Kidney (tissue), 14 donors: ENCODE measurements around the gene RASAL2. TPM values are rescaled to one million over a fixed set of nuclear protein-coding genes. Genes with fewer than 3 reads are reported as not detected.

ENCODE experiments used
- DNase-seq, 5 donors: peaks; one replicate each; pipeline ENCODE4 v3.0.0-alpha.2; 2013 to 2020
- FAIRE-seq: peaks from 2 replicates; lab custom pipeline; 2012; peaks lifted over from hg19 to GRCh38; lab: Jason Lieb, UNC
- H3K27ac ChIP-seq, 2 donors: one replicate each; pipeline ENCODE4 v1.7.0; 2013; ENCODE audit warnings: low read depth in 2 of 2, low read length in 2 of 2, inconsistent platforms in 1 of 2
- H3K27me3 ChIP-seq: one replicate; pipeline ENCODE4 v1.7.1; 2013; ENCODE audit warnings: low read length, inconsistent platforms; ENCODE audit not compliant: control insufficient read depth, insufficient read depth
- H3K36me3 ChIP-seq, 3 donors: one replicate each; pipeline versions ENCODE4 v1.7.0 to v1.7.1; 2013; ENCODE audit warnings: low read length in 3 of 3, control low read depth in 1 of 3, inconsistent platforms in 1 of 3; ENCODE audit not compliant: insufficient read depth in 3 of 3, control insufficient read depth in 2 of 3
- H3K4me1 ChIP-seq, 3 donors: one replicate each; pipeline versions ENCODE4 v1.7.0 to v1.7.1; 2013; ENCODE audit warnings: low read length in 3 of 3, inconsistent platforms in 1 of 3, low read depth in 1 of 3; ENCODE audit not compliant: control insufficient read depth in 2 of 3, insufficient read depth in 2 of 3
- H3K4me3 ChIP-seq, 3 donors: one replicate each; pipeline versions ENCODE4 v1.7.0 to v1.8.1; 2013; ENCODE audit warnings: low read length in 3 of 3, control low read depth in 1 of 3, inconsistent platforms in 1 of 3
- H3K9ac ChIP-seq, 3 donors: one replicate each; pipeline versions ENCODE4 v1.7.0 to v1.7.1; 2013; ENCODE audit warnings: low read length in 3 of 3, control low read depth in 1 of 3, inconsistent platforms in 1 of 3
- H3K9me3 ChIP-seq, 3 donors: one replicate each; pipeline versions ENCODE4 v1.7.0 to v1.7.1; 2013; ENCODE audit warnings: low read length in 3 of 3, control low read depth in 1 of 3, inconsistent platforms in 1 of 3; ENCODE audit not compliant: control insufficient read depth in 2 of 3, insufficient read depth in 1 of 3
- intact Hi-C: fragments of 100-400 bp; cut with DNase I; formaldehyde crosslinking; loops from one replicate; pipeline ENCODE4 v1.11.1; 2022
- polyA plus RNA-seq: library from polyadenylated mRNA; stranded (reverse); fragments of 350-450 nt; fragmentation: Illumina TruSeq; extraction: RNeasy Lipid Tissue Mini Kit (QIAGEN cat#74804); gene quantifications from one replicate; pipeline ENCODE4 v1.2.3, GENCODE V29; 2014; ENCODE audit warnings: low read depth, low replicate concordance; ENCODE audit not compliant: insufficient read depth
- total RNA-seq: library from RNA; stranded (reverse); fragmentation: NEBNext Ultra II Directional; extraction: Animal tissue kit (Norgen Biotek cat#: 25700); gene quantifications from one replicate; pipeline ENCODE4 v1.2.1, GENCODE V29; 2021
- TF ChIP-seq, protein P1 (sequence below): IDR thresholded peaks from 3 replicates; pipeline ENCODE4 v1.5.1; 2012; ENCODE audit warnings: mild to moderate bottlenecking, moderate library complexity, borderline replicate concordance; ENCODE audit not compliant: insufficient read depth; ENCODE audit errors: extremely low read depth
- donor health status: control.
- donor health status: control.
- donor health status: control.
- donor health status: control.
- donor health status: control.
- donor health status: DM: yes; HTN: yes; CAD: no.
- donor health status: Normal renal cell carcinoma (clear cell type).

The RASAL2 gene
- total and polyA plus RNA-seq, 2 donors from 2014 or later, result 2.2 to 26.5 TPM

- H3K4me1 ChIP-seq, result no peaks in the 10 kb centered on the region
- DNase-seq, result peak in 4 of 5 donors; percentile 24 to 44 (median 43)
- no peaks in the 10 kb centered on the region for H3K9me3 ChIP-seq
- H3K36me3 ChIP-seq, result no peaks in the 10 kb centered on the region
- intact Hi-C loops, result no loop called here
- peak overlapping the region in 1 of 3 donors; percentile 51 for H3K9ac ChIP-seq
- TF ChIP-seq, protein P1, sequence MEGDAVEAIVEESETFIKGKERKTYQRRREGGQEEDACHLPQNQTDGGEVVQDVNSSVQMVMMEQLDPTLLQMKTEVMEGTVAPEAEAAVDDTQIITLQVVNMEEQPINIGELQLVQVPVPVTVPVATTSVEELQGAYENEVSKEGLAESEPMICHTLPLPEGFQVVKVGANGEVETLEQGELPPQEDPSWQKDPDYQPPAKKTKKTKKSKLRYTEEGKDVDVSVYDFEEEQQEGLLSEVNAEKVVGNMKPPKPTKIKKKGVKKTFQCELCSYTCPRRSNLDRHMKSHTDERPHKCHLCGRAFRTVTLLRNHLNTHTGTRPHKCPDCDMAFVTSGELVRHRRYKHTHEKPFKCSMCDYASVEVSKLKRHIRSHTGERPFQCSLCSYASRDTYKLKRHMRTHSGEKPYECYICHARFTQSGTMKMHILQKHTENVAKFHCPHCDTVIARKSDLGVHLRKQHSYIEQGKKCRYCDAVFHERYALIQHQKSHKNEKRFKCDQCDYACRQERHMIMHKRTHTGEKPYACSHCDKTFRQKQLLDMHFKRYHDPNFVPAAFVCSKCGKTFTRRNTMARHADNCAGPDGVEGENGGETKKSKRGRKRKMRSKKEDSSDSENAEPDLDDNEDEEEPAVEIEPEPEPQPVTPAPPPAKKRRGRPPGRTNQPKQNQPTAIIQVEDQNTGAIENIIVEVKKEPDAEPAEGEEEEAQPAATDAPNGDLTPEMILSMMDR, result no peak
- no peaks in the 10 kb centered on the region for H3K27me3 ChIP-seq
- FAIRE-seq, result no peak
- H3K27ac ChIP-seq, result no peak overlapping the region
- H3K4me3 ChIP-seq, result peak overlapping the region; percentile 48 to 59 (median 49)
These were observed 277.3 kb downstream of the RASAL2 start for GRCh38 chr1:178371235-178371634.

DNA sequence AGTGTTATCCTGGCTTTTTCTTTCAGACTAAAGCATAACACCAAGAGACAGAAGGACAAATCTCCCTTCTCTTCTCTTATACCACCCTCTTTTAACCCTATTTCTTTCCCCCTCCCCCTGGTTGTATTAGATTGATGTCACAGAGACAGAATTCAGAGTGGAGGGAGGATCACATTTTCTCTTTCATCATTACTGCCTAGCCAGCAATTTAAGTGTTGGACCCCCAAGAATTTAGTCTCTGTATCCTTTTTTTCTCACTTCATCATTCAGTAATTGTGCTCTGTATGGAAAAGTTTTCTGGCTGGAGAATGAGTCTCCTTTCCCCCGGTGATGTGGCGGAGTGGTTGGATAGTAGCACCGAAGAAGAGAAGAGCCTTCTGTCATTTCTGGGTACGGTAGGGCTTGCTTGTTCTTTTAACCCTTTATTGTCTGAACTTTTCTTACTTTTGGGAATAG, 278.1 kb downstream of the RASAL2 start:
- Histone ChIP-seq H3K9me3 (no peaks in the 10 kb centered on the region), H3K36me3 (no peaks in the 10 kb centered on the region), H3K4me1 (no peaks in the 10 kb centered on the region), H3K27me3 (no peaks in the 10 kb centered on the region), H3K4me3 (peak overlapping the region; percentile 48 to 59 (median 49)), H3K9ac (peak overlapping the region in 1 of 3 donors; percentile 19), H3K27ac (no peak overlapping the region)
- intact Hi-C loops, result no loop called here
- FAIRE-seq (no peak), DNase-seq (peak in 2 of 5 donors; percentile 18 to 46)
- TF ChIP-seq, protein P1, result no peak

- Histone ChIP-seq H3K4me3 (no peak overlapping the region), H3K9me3 (no peaks in the 10 kb centered on the region), H3K27ac (no peak overlapping the region), H3K4me1 (no peaks in the 10 kb centered on the region), H3K27me3 (no peaks in the 10 kb centered on the region), H3K36me3 (no peaks in the 10 kb centered on the region), H3K9ac (no peak overlapping the region)
- intact Hi-C loops, result no loop called here
- no peak for DNase-seq
- no peak for FAIRE-seq
- TF ChIP-seq, protein P1, result no peak
These were observed 280.1 kb downstream of the RASAL2 start for GRCh38 chr1:178374016-178374415.

GRCh38 chr1:178376008-178376407, 282.1 kb downstream of the RASAL2 start:
- Histone ChIP-seq H3K27me3 (no peaks in the 10 kb centered on the region), H3K9ac (no peak overlapping the region), H3K27ac (no peak overlapping the region), H3K36me3 (no peaks in the 10 kb centered on the region), H3K4me1 (no peaks in the 10 kb centered on the region), H3K9me3 (no peaks in the 10 kb centered on the region), H3K4me3 (no peak overlapping the region)
- TF ChIP-seq, protein P1, result no peak
- FAIRE-seq, result no peak
- intact Hi-C loops, result no loop called here
- DNase-seq, result peak in 2 of 5 donors; percentile 44 to 56
